Pancreas (tissue), 10 donors: ENCODE measurements around the gene SLC9C1. TPM values are rescaled to one million over a fixed set of nuclear protein-coding genes. Genes with fewer than 3 reads are reported as not detected.

ENCODE experiments used
- ATAC-seq, 4 donors: fragments of 200-7000 bp; cut with Tn5 transposase; one replicate each; pipeline versions ENCODE4 v1.8.0 to v1.9.1; 2020; ENCODE audit warnings: mild to moderate bottlenecking in 4 of 4, moderate library complexity in 4 of 4
- DNase-seq, 6 donors: peaks; one replicate each; pipeline ENCODE4 v3.0.0-alpha.2; 2020
- FAIRE-seq: peaks from 2 replicates; lab custom pipeline; 2012; peaks lifted over from hg19 to GRCh38; lab: Jason Lieb, UNC
- H3K27ac ChIP-seq, 4 donors: fragments of 200-600 bp; sonication (generic); 1 replicate in 3 of 4; 2 replicates in 1 of 4; pipeline versions ENCODE4 v1.5.0 to v1.8.0; 2020
- H3K27me3 ChIP-seq, 4 donors: fragments of 200-600 bp; one replicate each; pipeline ENCODE4 v1.8.0; 2021
- H3K36me3 ChIP-seq, 3 donors: fragments of 200-600 bp; sonication (generic) in 1 of 3; one replicate each; pipeline versions ENCODE4 v1.5.0 to v1.8.0; 2020 to 2021
- H3K4me1 ChIP-seq, 3 donors: fragments of 200-600 bp; one replicate each; pipeline ENCODE4 v1.8.0; 2021
- H3K4me3 ChIP-seq, 4 donors: fragments of 200-600 bp; sonication (generic) in 2 of 4; one replicate each; pipeline versions ENCODE4 v1.5.0 to v1.8.0; 2020 to 2021
- H3K9me3 ChIP-seq, 4 donors: fragments of 200-600 bp; one replicate each; pipeline ENCODE4 v1.8.0; 2021
- CTCF ChIP-seq, 4 donors: fragments of 200-600 bp; sonication (generic) in 3 of 4; IDR thresholded peaks; one replicate each; pipeline versions ENCODE4 v1.5.0 to v1.8.0; 2021; ENCODE audit warnings: antibody characterized with exemption in 4 of 4
- WGBS, 2 donors: extraction: QIAGEN DNeasy Blood & Tissue Kit; methylation state at CpG; one replicate each; pipeline ENCODE4 v1.1.7; 2013; 5-methylcytosine and 5-hydroxymethylcytosine counted together
- intact Hi-C, 3 donors: fragments of 100-400 bp; cut with DNase I; formaldehyde crosslinking; loops; one replicate each; pipeline versions ENCODE4 v1.11.1 to v1.14.2; 2022
- polyA plus RNA-seq, 2 donors: library from polyadenylated mRNA; stranded (reverse); fragments of 200-250 nt; gene quantifications; one replicate each; pipeline ENCODE4 v1.2.3, GENCODE V29; 2013
- total RNA-seq, 6 donors: library from RNA; stranded (reverse); fragmentation: NEBNext Ultra II Directional in 4 of 6; extraction: Animal tissue kit (Norgen Biotek cat#: 25700) in 4 of 6; gene quantifications; one replicate each; pipeline versions ENCODE4 v1.2.1 to v1.2.4, GENCODE V29; 2021 to 2023
- donor health status: healthy with polysubstance abuse.
- donor health status: DM: no; HTN: no; CAD: no; lungs with moderate emphysema.
- donor health status: DM: no; HTN: no; CAD: no.
- donor health status: control.
- donor health status: control.
- donor health status: Bipolar disorder and iron deficiency.
- donor health status: DM: yes; HTN: yes; CAD: no.
- donor health status: DM: no; HTN: no; CAD: no.
- donor health status: DM: no; HTN: no; CAD: no.
- donor health status: DM: yes; HTN: yes; CAD: no.

Gene SLC9C1
- total and polyA plus RNA-seq, 8 donors: 0.07 to 0.66 TPM; not detected in 6

DNA sequence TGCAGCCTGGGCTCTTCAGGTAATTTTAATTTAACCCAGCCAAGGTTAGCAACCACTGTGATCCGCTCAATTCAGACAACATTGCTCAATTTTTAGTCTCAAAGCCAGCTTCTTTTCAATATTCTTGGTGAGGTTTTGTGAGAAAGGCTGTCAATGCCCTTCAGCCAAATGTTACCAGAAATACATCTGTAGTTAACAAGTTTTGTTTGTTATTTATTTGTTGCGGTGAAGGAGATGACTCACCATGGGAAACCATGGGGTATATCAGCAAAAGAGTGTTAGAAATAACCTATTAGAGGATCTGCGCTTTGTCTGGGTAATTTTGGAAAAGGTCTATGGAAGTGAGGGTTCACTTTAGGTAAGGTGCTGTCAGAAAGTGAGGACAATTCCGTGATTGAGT is 5.0 kb downstream of the SLC9C1 start:
- DNase-seq (no peak), FAIRE-seq (no peak), ATAC-seq (no peak)
- no peaks in the 10 kb centered on the region for H3K9me3 ChIP-seq
- no peak overlapping the region for H3K27ac ChIP-seq
- no peaks in the 10 kb centered on the region for H3K36me3 ChIP-seq
- TF ChIP-seq CTCF (IDR thresholded peaks at IDR 0.05): no peak
- H3K27me3 ChIP-seq: no peaks in the 10 kb centered on the region
- intact Hi-C loops: loop anchor here in 1 of 3 donors (10.0 kb wide), 1 partner anchor 236 kb away; no protein-coding TSS in a partner anchor
- no peaks in the 10 kb centered on the region for H3K4me1 ChIP-seq
- no peak overlapping the region for H3K4me3 ChIP-seq
- 85 to 87% methylated on average over 4 of the region's 4 CpGs for WGBS, 2 donors

DNA sequence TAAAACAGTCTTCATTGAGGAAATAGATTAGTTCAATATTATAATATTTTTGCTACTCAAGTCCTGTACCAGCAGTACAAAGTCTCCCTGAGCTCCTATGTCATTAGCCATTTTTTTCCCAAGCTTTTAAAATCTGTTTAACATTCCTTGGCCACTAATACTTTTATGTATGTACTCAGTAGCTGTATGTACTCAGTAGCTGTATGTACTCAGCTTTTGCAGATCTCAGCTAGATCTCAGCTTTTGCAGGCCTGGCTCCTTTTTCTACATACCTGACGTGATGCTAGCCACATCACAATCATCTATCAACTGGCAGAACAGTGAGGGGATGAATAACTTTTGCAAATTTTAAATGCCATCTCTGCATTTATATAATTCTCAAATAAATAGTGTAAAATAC is 13.8 kb downstream of the SLC9C1 start:
- Histone ChIP-seq H3K27me3 (no peaks in the 10 kb centered on the region), H3K4me3 (no peak overlapping the region), H3K27ac (no peak overlapping the region), H3K9me3 (no peaks in the 10 kb centered on the region), H3K4me1 (no peaks in the 10 kb centered on the region), H3K36me3 (no peaks in the 10 kb centered on the region)
- FAIRE-seq (no peak), DNase-seq (no peak), ATAC-seq (no peak)
- WGBS, 2 donors: 82 to 90% methylated on average over 1 of the region's 1 CpG
- intact Hi-C loops: loop anchor here in 1 of 3 donors (10.0 kb wide), 1 partner anchor 245 kb away; no protein-coding TSS in a partner anchor
- TF ChIP-seq CTCF (IDR thresholded peaks at IDR 0.05): no peak

GRCh38 chr3:112273536-112273935 is 20.5 kb downstream of the SLC9C1 start:
- DNase-seq: no peak
- no peaks in the 10 kb centered on the region for H3K36me3 ChIP-seq
- intact Hi-C loops: no loop called here
- 90% methylated on average over 2 of the region's 2 CpGs for WGBS, 2 donors
- H3K27ac ChIP-seq: no peak overlapping the region
- no peak for FAIRE-seq
- no peaks in the 10 kb centered on the region for H3K27me3 ChIP-seq
- ATAC-seq: no peak
- no peak overlapping the region for H3K4me3 ChIP-seq
- TF ChIP-seq CTCF (IDR thresholded peaks at IDR 0.05): no peak
- H3K4me1 ChIP-seq: no peaks in the 10 kb centered on the region
- no peaks in the 10 kb centered on the region for H3K9me3 ChIP-seq

DNA sequence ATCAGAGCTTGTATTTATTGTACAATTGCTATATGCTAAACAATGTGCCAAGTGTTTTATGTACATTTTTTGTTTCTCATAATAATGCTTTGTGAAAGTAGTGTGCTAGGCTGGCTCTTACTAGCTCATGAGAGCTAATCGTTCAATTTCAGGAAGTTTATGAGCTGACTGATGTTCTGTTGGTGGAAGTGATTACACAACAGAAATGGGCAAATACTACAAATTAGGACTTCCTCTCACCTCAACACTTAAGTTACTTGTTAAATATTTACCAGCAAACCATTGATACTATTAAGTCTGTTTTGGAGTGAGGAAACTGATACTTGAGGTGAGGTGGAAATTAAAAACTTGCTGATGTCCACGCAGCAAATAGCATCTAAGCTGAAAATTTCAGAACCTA is 32.3 kb downstream of the SLC9C1 start:
- intact Hi-C loops: no loop called here
- no peaks in the 10 kb centered on the region for H3K4me1 ChIP-seq
- no peaks in the 10 kb centered on the region for H3K27me3 ChIP-seq
- H3K9me3 ChIP-seq: no peaks in the 10 kb centered on the region
- TF ChIP-seq CTCF (IDR thresholded peaks at IDR 0.05): no peak
- FAIRE-seq: no peak
- no peak for DNase-seq
- H3K27ac ChIP-seq: no peak overlapping the region
- H3K36me3 ChIP-seq: no peaks in the 10 kb centered on the region
- WGBS, 2 donors: 53 to 64% methylated on average over 2 of the region's 2 CpGs
- H3K4me3 ChIP-seq: no peak overlapping the region
- no peak for ATAC-seq

DNA sequence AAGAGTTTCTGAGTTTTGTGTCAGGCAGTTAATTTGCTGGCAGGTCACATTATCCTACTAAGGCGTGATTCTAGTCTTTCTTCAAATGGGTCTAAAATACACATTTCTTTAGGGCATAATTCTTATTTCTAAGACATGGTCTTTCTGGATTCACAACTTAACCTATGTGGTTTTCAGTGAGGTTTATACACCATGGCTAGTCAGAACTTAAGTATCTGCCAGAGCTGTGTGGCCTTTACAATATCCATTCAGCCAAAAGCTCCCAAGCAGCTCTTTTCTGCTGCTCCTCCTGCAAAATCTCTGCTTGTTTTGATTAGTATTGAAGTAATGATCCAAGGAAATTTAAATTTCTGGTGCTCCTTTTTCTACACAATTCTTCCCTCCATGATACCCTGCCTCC is 33.5 kb downstream of the SLC9C1 start:
- DNase-seq: no peak
- TF ChIP-seq CTCF (IDR thresholded peaks at IDR 0.05): no peak
- Histone ChIP-seq H3K27me3 (no peaks in the 10 kb centered on the region), H3K9me3 (no peaks in the 10 kb centered on the region), H3K4me3 (no peak overlapping the region), H3K4me1 (no peaks in the 10 kb centered on the region), H3K27ac (no peak overlapping the region), H3K36me3 (no peaks in the 10 kb centered on the region)
- intact Hi-C loops: no loop called here
- no peak for ATAC-seq
- WGBS, 2 donors: 92 to 97% methylated on average over 1 of the region's 1 CpG
- FAIRE-seq: no peak
